Astrocyte (in vitro differentiated cells and primary cell): ENCODE results near the gene SOBP. TPM values are rescaled to one million over a fixed set of nuclear protein-coding genes. Genes with fewer than 3 reads are reported as not detected.

Experiments used
- DNase-seq: peaks from one replicate; pipeline ENCODE4 v3.0.0-alpha.2; 2010; ENCODE audit warnings: low read depth
- FAIRE-seq: peaks from 2 replicates; lab custom pipeline; 2011; peaks lifted over from hg19 to GRCh38; lab: Jason Lieb, UNC
- H2AFZ ChIP-seq: 2 replicates; pipeline ENCODE4 v1.6.0; 2012; ENCODE audit warnings: low read depth, low read length, inconsistent platforms
- H3K27ac ChIP-seq: 2 replicates; pipeline ENCODE4 v1.5.1; 2011; ENCODE audit warnings: low read depth, low read length, inconsistent platforms
- H3K27me3 ChIP-seq: 2 replicates; pipeline ENCODE4 v1.6.0; 2011; ENCODE audit warnings: low read length, inconsistent platforms; ENCODE audit not compliant: insufficient read depth
- H3K36me3 ChIP-seq: 2 replicates; pipeline ENCODE4 v1.5.1; 2011; ENCODE audit warnings: low read length, inconsistent platforms; ENCODE audit not compliant: insufficient read depth
- H3K4me1 ChIP-seq: 2 replicates; pipeline ENCODE4 v1.5.1; 2011; ENCODE audit warnings: low read length, inconsistent platforms; ENCODE audit not compliant: insufficient read depth
- H3K4me2 ChIP-seq: 2 replicates; pipeline ENCODE4 v1.6.0; 2012; ENCODE audit warnings: low read length, inconsistent platforms
- H3K4me3 ChIP-seq: 2 replicates; pipeline ENCODE4 v1.5.1; 2011; ENCODE audit warnings: low read depth, mild to moderate bottlenecking, low read length, inconsistent platforms; ENCODE audit not compliant: insufficient read depth
- H3K79me2 ChIP-seq: 2 replicates; pipeline ENCODE4 v1.6.0; 2012; ENCODE audit warnings: mild to moderate bottlenecking, low read length, inconsistent platforms; ENCODE audit not compliant: insufficient read depth
- H3K9ac ChIP-seq: 2 replicates; pipeline ENCODE4 v1.6.0; 2012; ENCODE audit warnings: mild to moderate bottlenecking, low read length, inconsistent platforms
- H3K9me3 ChIP-seq: 2 replicates; pipeline ENCODE4 v1.5.1; 2012; ENCODE audit warnings: low read depth, mild to moderate bottlenecking, low read length, inconsistent platforms; ENCODE audit not compliant: insufficient read depth
- H4K20me1 ChIP-seq: 2 replicates; pipeline ENCODE4 v1.6.0; 2012; ENCODE audit warnings: low read length, inconsistent platforms; ENCODE audit not compliant: insufficient read depth
- H3K27ac Mint-ChIP-seq: one replicate; pipeline ENCODE4 v1.8.0; 2021; ENCODE audit warnings: mild to moderate bottlenecking, mixed read lengths; ENCODE audit not compliant: unreplicated experiment
- H3K27me3 Mint-ChIP-seq: one replicate; pipeline ENCODE4 v1.8.0; 2021; ENCODE audit warnings: low read depth, mixed read lengths; ENCODE audit not compliant: unreplicated experiment
- H3K36me3 Mint-ChIP-seq: one replicate; pipeline ENCODE4 v1.8.0; 2021; ENCODE audit warnings: low read depth, mixed read lengths; ENCODE audit not compliant: unreplicated experiment
- H3K4me1 Mint-ChIP-seq: one replicate; pipeline ENCODE4 v1.8.0; 2021; ENCODE audit warnings: low read depth, mixed read lengths; ENCODE audit not compliant: unreplicated experiment
- H3K4me3 Mint-ChIP-seq: one replicate; pipeline ENCODE4 v1.8.0; 2021; ENCODE audit warnings: mild to moderate bottlenecking, moderate library complexity, mixed read lengths; ENCODE audit not compliant: unreplicated experiment
- H3K9me3 Mint-ChIP-seq: one replicate; pipeline ENCODE4 v1.8.0; 2021; ENCODE audit warnings: mild to moderate bottlenecking, mixed read lengths; ENCODE audit not compliant: unreplicated experiment
- EZH2 ChIP-seq: IDR thresholded peaks from 2 replicates; pipeline ENCODE4 v1.6.1; 2012; ENCODE audit warnings: mild to moderate bottlenecking, low read length, inconsistent platforms; ENCODE audit not compliant: insufficient read depth
- total RNA-seq: library from RNA; stranded (reverse); gene quantifications from 2 replicates; pipeline ENCODE4 v1.2.1, GENCODE V29; 2021
- TF ChIP-seq, protein P1 (sequence below): IDR thresholded peaks from 2 replicates; pipeline ENCODE4 v1.5.1; 2011; ENCODE audit warnings: low read depth, mild to moderate bottlenecking, inconsistent platforms, low read length, moderate library complexity; ENCODE audit not compliant: insufficient read depth

Gene SOBP
- total RNA-seq, 1 donor from 2014 or later, result 4.7 TPM

DNA sequence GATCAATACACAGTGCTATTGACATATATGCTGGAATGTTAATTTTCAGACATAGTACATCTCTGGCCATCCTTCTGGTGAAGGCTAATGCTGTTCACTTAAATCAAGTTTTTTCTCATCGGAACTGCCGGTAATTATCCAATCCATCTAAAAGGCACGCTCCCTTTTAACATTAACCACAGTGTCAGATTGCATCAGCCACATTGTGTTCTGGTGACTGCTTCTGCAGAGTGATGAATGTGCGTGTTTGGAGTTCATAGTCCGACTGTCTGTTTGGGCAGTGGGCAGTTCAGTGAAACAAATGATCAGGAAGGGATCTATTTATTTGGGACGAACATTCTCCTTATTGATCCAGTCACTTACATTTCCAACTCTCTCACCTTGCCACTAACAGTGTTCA, 49.5 kb downstream of the SOBP start:
- Histone ChIP-seq H3K27ac (no peak overlapping the region), H3K9me3 (no peaks in the 10 kb centered on the region), H2AFZ (no peak overlapping the region), H3K79me2 (no peaks in the 10 kb centered on the region), H3K27me3 (no peaks in the 10 kb centered on the region), H3K4me3 (no peak overlapping the region), H3K4me1 (no peaks in the 10 kb centered on the region), H4K20me1 (no peaks in the 10 kb centered on the region), H3K4me2 (peak overlapping the region; percentile 30), H3K36me3 (no peaks in the 10 kb centered on the region), H3K9ac (no peak overlapping the region)
- Mint-ChIP-seq H3K27me3 (no peaks in the 10 kb centered on the region), H3K27ac (peak overlapping the region; percentile 89), H3K9me3 (no peaks in the 10 kb centered on the region), H3K4me1 (peaks cover 40% of the 10 kb centered on the region), H3K4me3 (no peak overlapping the region), H3K36me3 (no peaks in the 10 kb centered on the region)
- TF ChIP-seq, protein P1, sequence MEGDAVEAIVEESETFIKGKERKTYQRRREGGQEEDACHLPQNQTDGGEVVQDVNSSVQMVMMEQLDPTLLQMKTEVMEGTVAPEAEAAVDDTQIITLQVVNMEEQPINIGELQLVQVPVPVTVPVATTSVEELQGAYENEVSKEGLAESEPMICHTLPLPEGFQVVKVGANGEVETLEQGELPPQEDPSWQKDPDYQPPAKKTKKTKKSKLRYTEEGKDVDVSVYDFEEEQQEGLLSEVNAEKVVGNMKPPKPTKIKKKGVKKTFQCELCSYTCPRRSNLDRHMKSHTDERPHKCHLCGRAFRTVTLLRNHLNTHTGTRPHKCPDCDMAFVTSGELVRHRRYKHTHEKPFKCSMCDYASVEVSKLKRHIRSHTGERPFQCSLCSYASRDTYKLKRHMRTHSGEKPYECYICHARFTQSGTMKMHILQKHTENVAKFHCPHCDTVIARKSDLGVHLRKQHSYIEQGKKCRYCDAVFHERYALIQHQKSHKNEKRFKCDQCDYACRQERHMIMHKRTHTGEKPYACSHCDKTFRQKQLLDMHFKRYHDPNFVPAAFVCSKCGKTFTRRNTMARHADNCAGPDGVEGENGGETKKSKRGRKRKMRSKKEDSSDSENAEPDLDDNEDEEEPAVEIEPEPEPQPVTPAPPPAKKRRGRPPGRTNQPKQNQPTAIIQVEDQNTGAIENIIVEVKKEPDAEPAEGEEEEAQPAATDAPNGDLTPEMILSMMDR, result no peak
- no peak for TF ChIP-seq EZH2
- FAIRE-seq, result no peak
- peak; percentile 70 for DNase-seq

DNA sequence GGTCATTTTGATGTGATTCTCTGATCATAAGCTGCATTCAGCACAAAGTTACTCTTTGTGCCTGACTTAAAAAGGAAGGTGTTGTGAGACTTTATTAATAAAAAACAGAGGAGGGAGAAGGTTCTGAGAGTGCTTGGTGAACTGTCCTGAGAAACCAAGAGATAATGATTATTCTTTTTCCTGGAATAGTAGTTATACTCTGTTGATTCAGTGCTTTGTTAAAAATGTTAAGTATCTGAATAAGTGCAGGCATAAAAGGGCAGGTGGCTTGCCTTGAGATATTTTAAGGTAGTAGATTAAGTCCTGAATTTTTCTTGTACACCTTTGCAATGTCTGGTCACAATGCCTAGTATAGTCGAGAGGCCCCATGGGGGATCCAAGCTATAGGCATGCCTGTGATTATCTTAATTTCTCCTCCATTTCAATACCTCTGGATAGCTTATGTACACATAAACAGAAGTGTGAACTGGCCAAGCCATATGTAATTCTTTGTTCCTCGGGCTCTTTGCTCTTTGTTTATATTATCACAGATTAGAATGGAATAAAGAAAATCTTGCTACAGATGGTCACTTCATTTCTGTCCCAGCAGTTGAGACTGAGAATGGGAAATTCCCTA, 50.0 kb downstream of the SOBP start:
- no peak overlapping the region for H3K4me3 ChIP-seq
- H3K79me2 ChIP-seq, result no peaks in the 10 kb centered on the region

DNA sequence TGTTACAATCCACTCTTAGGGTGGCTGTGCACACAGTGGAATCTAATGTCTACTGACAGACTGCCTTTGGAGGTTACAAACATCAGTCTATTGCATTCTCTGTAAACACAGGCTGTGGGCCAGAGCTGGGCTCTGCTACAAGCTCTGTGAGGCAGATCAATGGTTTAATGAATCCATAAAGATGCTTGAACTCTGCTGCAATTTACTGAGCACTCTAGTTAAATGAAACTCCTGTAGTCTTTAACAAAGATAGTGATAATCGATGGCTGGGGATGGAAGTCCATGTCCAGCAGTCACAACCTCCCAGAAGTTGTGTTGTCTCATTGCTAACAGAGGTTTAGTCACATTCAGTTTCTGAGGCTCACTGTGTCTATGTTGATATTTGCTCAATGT, 50.5 kb downstream of the SOBP start:
- H3K9me3 ChIP-seq, result no peaks in the 10 kb centered on the region
- no peak overlapping the region for H3K27ac ChIP-seq
- no peaks in the 10 kb centered on the region for H3K79me2 ChIP-seq
- H3K4me3 ChIP-seq, result no peak overlapping the region
- H3K4me2 ChIP-seq, result no peak overlapping the region
- H3K4me1 Mint-ChIP-seq, result peaks cover 29% of the 10 kb centered on the region
- H3K36me3 ChIP-seq, result no peaks in the 10 kb centered on the region
- no peaks in the 10 kb centered on the region for H3K36me3 Mint-ChIP-seq
- peak overlapping the region; percentile 89 for H3K27ac Mint-ChIP-seq
- no peak overlapping the region for H3K4me3 Mint-ChIP-seq
- H4K20me1 ChIP-seq, result no peaks in the 10 kb centered on the region
- TF ChIP-seq, protein P1, result no peak
- TF ChIP-seq EZH2, result no peak
- no peaks in the 10 kb centered on the region for H3K9me3 Mint-ChIP-seq
- no peaks in the 10 kb centered on the region for H3K4me1 ChIP-seq
- FAIRE-seq, result no peak
- no peaks in the 10 kb centered on the region for H3K27me3 ChIP-seq
- no peak overlapping the region for H3K9ac ChIP-seq
- H2AFZ ChIP-seq, result no peak overlapping the region
- no peak for DNase-seq
- H3K27me3 Mint-ChIP-seq, result no peaks in the 10 kb centered on the region

More for the DNA sequence above, 50.0 kb downstream of the SOBP start:
- Mint-ChIP-seq H3K27me3 (no peaks in the 10 kb centered on the region), H3K27ac (peak overlapping the region; percentile 89), H3K9me3 (no peaks in the 10 kb centered on the region), H3K4me3 (no peak overlapping the region), H3K36me3 (no peaks in the 10 kb centered on the region), H3K4me1 (peaks cover 35% of the 10 kb centered on the region)
- no peak overlapping the region for H2AFZ ChIP-seq
- H4K20me1 ChIP-seq, result no peaks in the 10 kb centered on the region
- no peaks in the 10 kb centered on the region for H3K9me3 ChIP-seq
- H3K4me2 ChIP-seq, result no peak overlapping the region
- FAIRE-seq (no peak), DNase-seq (no peak)
- TF ChIP-seq EZH2, result no peak
- no peaks in the 10 kb centered on the region for H3K4me1 ChIP-seq
- H3K36me3 ChIP-seq, result no peaks in the 10 kb centered on the region
- no peaks in the 10 kb centered on the region for H3K27me3 ChIP-seq
- H3K27ac ChIP-seq, result no peak overlapping the region
- no peak overlapping the region for H3K9ac ChIP-seq
